Choroid plexus epithelial cell (primary cell): ENCODE results near the gene TCFL5.

ENCODE experiments used
- DNase-seq: peaks from one replicate; pipeline ENCODE4 v3.0.0-alpha.2; 2010; ENCODE audit warnings: low read depth
- H3K4me3 ChIP-seq: 2 replicates; pipeline ENCODE4 v1.5.1; 2011; ENCODE audit warnings: low read depth, mild to moderate bottlenecking, control low read depth, low read length, moderate library complexity
- CTCF ChIP-seq: conservative IDR thresholded peaks from 2 replicates; pipeline ENCODE4 v1.5.1; 2011; ENCODE audit warnings: low read depth, mild to moderate bottlenecking, control low read depth, inconsistent platforms, low read length, moderate library complexity

Gene TCFL5

DNA sequence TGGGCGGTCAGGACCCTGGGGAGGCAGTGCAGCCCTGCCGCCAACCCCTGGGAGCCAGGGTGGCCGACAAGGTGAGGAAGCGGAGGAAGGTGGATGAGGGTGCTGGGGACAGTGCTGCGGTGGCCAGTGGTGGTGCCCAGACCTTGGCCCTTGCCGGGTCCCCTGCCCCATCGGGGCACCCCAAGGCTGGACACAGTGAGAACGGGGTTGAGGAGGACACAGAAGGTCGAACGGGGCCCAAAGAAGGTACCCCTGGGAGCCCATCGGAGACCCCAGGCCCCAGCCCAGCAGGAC, 48.8 kb downstream of the TCFL5 start:
- TF ChIP-seq CTCF, result no peak
- no peak overlapping the region for H3K4me3 ChIP-seq
- DNase-seq, result no peak

DNA sequence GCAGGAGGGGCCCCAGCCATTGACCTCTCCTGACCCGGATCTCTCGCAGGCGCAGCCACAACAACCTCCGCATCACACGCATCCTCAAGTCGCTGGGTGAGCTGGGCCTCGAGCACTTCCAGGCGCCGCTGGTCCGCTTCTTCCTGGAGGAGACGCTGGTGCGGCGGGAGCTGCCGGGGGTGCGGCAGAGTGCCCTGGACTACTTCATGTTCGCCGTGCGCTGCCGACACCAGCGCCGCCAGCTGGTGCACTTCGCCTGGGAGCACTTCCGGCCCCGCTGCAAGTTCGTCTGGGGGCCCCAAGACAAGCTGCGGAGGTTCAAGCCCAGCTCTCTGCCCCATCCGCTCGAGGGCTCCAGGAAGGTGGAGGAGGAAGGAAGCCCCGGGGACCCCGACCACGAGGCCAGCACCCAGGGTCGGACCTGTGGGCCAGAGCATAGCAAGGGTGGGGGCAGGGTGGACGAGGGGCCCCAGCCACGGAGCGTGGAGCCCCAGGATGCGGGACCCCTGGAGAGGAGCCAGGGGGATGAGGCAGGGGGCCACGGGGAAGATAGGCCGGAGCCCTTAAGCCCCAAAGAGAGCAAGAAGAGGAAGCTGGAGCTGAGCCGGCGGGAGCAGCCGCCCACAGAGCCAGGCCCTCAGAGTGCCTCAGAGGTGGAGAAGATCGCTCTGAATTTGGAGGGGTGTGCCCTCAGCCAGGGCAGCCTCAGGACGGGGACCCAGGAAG, 49.3 kb downstream of the TCFL5 start:
- no peak for DNase-seq
- TF ChIP-seq CTCF, result no peak
- no peak overlapping the region for H3K4me3 ChIP-seq

DNA sequence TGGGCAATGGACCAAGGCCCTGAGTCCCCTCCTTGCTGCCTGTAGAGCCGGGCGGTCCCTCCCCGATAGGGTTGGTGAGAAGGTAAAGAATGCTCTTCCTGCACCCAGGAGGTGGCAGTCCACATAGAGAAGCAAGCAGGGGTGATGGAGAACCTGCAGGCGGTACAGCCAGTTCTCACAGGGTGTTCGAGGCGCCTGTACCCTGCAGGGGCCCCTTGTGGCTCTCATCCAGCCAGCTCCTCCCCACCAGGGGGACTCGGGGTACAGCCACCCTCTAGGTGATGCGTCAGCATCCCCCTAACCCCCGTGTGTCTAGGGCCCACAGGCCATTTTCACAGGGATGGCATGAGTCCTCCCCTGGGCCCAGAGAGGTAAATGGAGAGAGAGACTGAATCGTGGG, 49.9 kb downstream of the TCFL5 start:
- no peak for TF ChIP-seq CTCF

GRCh38 chr20:62811320-62811719, 50.3 kb downstream of the TCFL5 start:
- DNase-seq, result no peak
- H3K4me3 ChIP-seq, result no peak overlapping the region
- TF ChIP-seq CTCF, result no peak

More for the DNA sequence above, 49.9 kb downstream of the TCFL5 start:
- DNase-seq, result no peak
- no peak overlapping the region for H3K4me3 ChIP-seq

GRCh38 chr20:62809530-62810428, 51.8 kb downstream of the TCFL5 start:
- no peak for DNase-seq
- TF ChIP-seq CTCF, result no peak
- H3K4me3 ChIP-seq, result no peak overlapping the region

- TF ChIP-seq CTCF, result peak; percentile 92
- H3K4me3 ChIP-seq, result no peak overlapping the region
These were observed 53.3 kb downstream of the TCFL5 start for GRCh38 chr20:62808211-62808865.

More at GRCh38 chr20:62808211-62808865, 53.3 kb downstream of the TCFL5 start:
- DNase-seq, result peak; percentile 54
